GM18870 (cell line): ENCODE results near the gene TSGA10IP.
"Not testable (repeated sequence)": the region's sequence is repeated elsewhere in the genome, so short reads cannot be mapped to it uniquely, and the experiment has no call there.

ENCODE experiments used
- ATAC-seq: cut with Tn5 transposase; IDR thresholded peaks from one replicate; pipeline ENCODE4 v1.9.1; 2021; ENCODE audit warnings: moderate library complexity; ENCODE audit not compliant: unreplicated experiment

The TSGA10IP gene

DNA sequence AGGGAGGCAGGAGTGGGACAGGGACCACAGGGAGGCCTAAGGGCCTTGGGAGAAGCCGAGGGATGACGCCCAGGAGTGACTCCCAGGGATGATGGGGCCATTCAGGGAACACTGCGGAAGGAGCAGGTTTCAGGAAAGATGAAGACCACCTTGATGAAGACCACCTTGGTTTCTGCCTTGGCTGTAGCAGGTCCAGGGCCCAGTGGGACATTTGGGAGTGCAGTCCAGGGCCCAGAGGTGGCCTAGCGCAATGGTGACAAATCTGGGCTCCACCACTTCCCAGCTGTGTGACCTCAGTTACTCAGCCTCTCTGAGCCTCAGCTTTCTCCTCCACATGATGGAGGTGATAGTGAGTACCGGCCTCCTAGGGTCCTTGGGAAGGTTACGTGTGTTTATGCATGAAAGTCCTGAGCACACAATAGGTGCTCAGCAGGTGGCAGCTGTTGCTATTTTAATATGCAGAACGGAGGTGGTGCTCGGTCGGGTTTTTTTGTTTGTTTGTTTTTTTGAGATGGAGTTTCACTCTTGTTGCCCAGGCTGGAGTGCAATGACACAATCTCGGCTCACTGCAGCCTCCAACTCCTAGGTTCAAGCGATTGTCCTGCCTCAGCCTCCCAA, 770 bp downstream of the TSGA10IP start:
- no peak for ATAC-seq

DNA sequence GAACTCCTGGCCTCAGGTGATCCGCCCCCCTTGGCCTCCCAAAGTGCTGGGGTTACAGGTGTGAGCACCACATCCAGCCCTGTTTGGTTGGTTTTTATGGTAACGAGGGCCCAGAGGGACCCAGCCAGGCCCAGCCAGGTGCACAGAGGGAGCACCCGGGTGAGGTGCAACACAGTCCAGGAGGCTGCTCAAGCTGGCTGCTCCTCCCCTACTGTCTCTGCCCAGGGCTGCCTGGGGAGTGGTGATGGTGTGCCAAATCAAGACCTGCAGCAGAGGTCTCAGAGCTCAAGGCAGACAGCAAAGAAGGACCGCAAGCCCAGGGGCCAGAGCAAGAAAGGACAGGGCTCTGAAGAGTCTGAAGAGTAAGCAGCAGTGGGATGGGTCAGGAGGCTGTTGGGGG, 1.4 kb downstream of the TSGA10IP start:
- no peak for ATAC-seq

DNA sequence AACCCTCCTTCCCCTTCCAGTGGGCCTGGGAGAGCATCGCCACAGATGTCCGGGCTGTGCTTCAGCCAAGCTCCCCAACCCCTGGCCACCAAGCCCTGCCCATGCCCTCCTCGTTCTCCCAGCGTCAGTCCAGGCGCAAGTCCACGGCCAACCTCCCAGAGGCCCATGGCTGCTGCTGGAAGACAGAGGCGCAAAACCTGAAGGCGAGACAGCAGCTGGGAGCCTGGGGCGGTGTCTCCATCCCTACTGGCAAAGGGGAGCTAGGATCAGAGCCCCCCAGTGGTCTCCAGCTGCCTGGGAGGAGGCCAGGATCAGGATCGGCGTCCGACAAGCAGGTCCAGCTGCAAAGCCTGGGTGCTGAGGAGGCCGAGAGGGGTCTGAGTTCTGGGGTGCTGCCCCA, 1.9 kb downstream of the TSGA10IP start:
- no peak for ATAC-seq

DNA sequence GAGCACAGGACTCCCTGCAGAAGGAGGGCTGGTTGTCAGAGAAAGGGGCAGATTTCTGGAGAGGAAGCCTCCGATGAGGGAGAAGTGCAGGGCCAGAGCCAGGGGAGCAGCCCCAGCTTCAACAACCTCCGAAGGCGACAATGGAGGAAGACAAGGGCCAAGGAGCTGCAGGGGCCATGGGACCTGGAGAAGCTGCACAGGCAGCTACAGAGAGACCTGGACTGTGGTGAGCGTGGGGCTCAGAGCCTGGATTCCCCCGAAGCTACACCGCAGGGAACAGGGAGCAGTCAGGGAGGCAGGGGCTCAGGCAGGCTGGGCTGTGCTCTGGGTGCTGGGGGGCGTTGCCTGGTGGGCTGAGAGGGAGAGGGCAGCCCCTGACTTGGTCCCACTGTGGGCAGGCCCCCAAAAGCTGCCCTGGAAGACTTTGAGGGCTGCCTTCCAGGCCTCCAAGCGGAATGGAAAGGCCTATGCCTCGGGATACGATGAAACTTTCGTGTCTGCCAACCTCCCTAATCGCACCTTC, 2.4 kb downstream of the TSGA10IP start:
- no peak for ATAC-seq

DNA sequence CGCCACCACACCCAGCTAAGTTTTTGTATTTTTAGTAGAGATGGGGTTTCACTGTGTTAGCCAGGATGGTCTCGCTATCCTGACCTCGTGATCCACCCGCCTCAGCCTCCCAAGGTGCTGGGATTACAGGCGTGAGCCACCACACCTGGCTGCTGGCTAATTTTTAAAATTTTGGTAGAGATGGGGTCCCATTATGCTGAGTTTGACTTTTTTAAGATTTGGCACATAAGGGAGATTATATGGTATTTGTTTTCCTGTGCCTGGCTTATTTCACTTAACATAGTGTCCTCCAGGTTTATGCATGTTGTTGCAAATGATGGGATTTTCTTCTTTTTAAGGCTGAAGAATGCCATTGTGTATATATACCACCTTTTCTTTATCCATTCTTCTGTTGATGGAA, 5.4 kb downstream of the TSGA10IP start:
- not testable (repeated sequence) for ATAC-seq

DNA sequence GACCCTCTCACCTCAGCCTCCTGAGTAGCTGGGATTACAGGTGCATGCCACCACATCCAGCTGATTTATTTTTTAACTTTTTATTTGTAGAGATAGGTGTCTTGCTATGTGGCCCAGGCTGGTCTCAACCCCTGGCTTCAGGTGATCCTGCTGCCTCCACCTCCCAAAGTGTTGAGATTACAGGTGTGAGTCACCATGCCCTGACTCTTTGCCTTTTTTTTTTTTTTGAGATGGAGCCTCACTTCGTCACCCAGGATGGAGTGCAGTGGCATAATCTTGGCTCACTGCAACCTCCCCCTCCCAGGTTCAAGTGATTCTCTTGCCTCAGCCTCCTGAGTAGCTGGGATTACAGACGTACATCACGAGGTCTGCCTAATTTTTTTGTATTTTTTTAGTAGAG, 6.4 kb downstream of the TSGA10IP start:
- not testable (repeated sequence) for ATAC-seq

DNA sequence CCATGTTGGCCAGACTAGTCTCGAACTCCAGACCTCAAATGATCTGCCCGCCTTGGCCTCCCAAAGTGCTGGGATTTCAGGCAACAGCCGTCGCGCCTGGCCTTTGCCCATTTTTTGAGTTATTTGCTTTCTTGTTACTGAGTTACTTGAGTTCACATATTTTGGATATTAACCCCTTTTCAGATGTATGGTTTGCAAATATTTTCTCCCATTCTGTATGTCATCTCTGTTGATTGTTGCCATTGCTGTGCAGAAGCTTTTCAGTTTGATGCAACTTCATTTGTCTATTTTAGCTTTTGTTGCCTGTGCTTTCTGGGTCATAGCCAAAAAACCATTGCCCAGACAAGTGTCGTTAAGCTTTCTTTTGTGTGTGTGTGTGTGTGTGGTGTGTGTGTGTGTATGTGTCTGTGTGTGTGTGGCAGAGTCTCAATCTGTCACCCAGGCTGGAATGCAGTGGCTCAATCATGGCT, 6.8 kb downstream of the TSGA10IP start:
- ATAC-seq, result no peak

DNA sequence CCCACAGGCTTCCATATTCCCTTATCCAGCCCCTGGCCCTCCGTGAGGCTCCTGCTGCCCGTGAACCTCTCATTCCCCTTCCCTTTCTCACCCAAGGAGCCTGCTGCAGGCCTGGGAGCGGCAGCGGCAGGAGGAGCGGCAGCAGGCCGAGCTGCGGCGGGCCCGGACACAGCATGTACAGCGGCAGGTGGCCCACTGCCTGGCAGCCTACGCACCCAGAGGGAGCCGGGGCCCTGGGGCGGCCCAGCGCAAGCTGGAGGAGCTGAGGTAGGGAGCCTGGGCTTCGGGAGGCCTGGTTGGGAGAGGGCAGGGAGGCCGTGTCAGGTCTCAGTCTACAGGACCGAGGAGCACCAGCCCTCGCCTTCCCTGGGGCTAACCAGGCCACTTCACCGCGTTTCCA, 8.2 kb downstream of the TSGA10IP start:
- ATAC-seq, result no peak

- ATAC-seq, result no peak
Measured at GRCh38 chr11:65954771-65955170, 9.5 kb downstream of the TSGA10IP start.

- ATAC-seq, result no peak
Measured at GRCh38 chr11:65958291-65958690, 13.0 kb downstream of the TSGA10IP start.

DNA sequence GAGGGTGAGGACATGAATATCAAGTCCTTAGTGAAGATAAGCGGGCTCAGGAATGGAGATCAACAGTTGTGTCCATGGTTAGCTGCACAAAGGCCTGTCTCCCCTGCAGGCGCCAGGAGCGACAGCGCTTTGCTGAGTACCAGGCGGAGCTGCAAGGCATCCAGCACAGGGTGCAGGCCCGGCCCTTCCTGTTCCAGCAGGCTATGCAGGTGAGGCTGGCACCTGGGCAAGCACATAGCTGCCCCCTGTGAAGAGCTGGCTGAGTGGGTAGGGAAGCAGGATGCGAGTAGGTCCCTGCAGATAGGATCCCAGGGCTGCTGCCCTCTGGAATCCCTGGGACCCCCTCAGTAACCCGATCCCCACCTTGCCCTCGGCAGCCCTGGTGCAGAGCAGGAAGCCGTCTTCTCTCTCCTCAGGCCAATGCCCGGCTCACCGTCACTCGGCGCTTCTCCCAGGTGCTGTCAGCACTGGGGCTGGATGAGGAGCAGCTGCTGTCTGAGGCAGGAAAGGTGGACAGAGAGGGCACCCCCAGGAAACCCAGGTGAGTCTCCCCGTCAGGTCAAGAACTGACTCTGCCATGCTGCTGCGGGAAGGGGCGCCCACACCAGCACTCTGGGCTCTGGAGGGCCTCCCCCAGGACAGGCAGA, 13.6 kb downstream of the TSGA10IP start:
- ATAC-seq, result no peak

DNA sequence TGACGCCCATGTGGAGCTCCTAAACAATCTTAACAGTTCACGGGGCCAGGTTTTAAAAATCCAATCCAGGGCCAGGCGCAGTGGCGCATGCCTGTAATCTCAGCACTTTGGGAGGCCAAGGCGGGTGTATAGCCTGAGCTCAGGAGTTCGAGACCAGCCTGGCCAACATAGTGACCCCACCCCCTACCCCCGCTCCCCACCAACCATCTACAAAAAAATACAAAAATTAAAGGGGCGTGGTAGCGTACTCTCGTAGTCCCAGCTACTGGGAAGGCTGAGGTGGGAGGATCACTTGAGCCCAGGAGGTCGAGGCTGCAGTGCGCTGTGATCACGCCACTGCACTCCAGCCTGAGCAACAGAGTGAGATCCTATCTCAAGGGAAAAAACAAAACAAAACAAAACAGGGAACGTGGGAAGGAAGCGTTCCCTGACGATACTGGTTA, 15.6 kb downstream of the TSGA10IP start:
- ATAC-seq, result no peak

DNA sequence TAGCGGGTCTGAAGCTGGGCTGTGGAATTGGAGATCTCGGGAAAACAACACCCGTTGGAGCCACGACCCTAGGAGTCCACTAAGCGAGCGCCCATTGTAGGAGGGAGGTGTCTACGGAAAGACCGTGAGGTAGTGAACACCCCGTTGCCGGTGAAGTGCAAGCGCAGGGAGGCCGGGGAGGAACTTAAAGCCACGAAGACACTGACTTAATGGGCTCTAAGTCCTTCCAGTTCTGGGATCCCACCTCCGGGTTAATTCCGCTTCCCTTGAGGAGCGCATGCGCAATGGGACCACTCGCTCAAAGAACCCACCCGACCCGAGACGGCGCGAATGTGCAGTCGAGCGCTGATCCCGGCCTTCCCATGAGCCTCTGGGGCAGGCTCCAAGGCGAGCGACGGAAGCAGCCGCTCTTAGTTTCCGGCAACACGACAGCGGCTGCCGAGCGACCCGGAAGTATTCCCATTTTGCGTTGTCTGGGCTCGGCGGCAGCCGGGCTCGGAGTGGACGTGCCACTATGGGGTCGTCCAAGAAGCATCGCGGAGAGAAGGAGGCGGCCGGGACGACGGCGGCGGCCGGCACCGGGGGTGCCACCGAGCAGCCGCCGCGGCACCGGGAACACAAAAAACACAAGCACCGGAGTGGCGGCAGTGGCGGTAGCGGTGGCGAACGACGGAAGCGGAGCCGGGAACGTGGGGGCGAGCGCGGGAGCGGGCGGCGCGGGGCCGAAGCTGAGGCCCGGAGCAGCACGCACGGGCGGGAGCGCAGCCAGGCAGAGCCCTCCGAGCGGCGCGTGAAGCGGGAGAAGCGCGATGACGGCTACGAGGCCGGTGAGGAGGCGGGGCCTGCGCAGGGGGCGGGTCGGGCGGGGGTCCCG, 16.2 kb downstream of the TSGA10IP start, which contains the start of gene SART1:
SART1 (plus strand) TSS at position 468 of the 874 bp plus-strand sequence; CDS start at position 515, 47 bp downstream.
- ATAC-seq, result peak; percentile 65

GRCh38 chr11:65962141-65962564, 16.9 kb downstream of the TSGA10IP start:
- no peak for ATAC-seq

DNA sequence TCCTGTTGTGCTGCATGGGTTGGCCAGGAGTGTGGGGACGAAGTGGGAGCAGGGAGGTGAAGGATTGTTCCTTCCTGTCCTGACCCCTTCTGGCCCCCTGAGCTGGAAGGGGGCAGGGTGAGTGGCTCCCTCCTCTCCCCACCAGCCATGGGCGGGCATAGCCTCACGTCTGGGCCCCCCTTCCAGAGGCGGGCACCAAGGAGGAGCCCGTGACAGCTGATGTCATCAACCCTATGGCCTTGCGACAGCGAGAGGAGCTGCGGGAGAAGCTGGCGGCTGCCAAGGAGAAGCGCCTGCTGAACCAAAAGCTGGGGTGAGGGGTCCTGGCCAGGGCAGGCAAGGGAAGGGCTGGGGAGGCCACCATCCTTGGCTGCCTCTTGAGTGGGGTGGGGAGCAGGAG, 19.6 kb downstream of the TSGA10IP start:
- no peak for ATAC-seq

DNA sequence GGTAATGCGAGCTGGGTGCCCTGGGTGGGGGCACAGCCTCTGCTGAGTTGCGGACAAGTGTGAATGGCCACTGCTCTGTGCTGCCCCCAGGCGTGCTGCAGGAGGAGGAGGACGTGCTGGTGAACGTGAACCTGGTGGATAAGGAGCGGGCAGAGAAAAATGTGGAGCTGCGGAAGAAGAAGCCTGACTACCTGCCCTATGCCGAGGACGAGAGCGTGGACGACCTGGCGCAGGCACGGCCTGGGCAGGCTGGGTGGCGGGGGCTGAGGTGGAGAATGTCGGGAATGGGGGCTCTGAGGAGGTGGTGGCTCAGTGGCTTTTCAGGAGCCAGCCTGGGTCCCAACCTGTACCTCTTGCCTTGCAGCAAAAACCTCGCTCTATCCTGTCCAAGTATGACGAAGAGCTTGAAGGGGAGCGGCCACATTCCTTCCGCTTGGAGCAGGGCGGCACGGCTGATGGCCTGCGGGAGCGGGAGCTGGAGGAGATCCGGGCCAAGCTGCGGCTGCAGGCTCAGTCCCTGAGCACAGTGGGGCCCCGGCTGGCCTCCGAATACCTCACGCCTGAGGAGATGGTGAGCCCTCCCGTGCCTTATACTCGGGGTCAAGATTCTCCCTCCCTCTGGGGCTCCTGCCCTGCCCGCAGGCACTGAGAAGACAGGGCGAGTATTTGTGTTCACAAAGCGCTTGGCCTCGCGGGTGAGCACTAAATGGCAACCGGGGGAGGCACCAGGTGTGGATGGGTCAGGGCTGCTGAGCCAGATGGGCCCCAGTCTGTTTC, 20.9 kb downstream of the TSGA10IP start:
- no peak for ATAC-seq

DNA sequence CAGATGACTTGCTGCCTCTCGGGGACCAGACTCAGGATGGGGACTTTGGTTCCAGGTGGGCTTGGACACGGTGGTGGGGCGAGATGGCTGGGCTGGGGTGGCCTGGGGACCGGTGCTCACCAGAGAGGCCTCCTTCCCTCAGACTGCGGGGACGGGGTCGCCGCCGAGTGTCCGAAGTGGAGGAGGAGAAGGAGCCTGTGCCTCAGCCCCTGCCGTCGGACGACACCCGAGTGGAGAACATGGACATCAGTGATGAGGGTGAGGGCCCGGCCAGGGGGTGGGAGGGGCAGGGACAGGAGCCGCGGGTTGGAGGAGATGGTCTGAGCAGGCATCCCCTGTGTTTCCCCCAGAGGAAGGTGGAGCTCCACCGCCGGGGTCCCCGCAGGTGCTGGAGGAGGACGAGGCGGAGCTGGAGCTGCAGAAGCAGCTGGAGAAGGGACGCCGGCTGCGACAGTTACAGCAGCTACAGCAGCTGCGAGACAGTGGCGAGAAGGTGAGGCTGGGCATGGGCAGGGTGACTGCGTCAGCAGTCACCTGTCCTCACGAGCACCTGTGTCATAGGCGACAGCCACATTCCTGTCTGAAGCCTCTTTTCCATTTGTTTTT, 22.2 kb downstream of the TSGA10IP start:
- no peak for ATAC-seq

- ATAC-seq, result no peak
Measured at GRCh38 chr11:65968600-65969482, 23.6 kb downstream of the TSGA10IP start.

DNA sequence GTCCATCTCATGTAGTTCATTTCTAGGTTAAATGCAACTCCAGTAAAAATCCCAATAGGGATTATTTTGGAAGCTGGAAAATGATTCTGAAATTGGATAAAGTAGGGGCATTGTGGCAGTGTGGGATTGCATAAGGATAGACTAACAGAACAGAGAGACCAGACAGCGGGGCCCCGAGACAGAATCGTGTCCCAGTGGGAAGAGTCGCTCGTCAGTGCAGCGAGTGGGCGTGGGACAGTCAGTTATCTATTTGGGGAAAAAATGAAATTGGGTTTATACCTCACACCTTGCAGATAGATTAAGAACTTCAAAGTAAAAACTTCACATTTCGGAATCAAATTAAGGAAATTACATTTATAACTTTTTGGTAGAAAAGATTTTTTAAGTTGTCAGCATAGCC, 26.8 kb downstream of the TSGA10IP start:
- ATAC-seq, result no peak
